ENCODE data around the gene TTYH3.

TTYH3 gene

GRCh38 chr7:2710286-2710655 lies 78.5 kb downstream of the TTYH3 start:
- H3K27ac ChIP-seq = no peak overlapping the region
- TF ChIP-seq ZFX (IDR thresholded peaks at IDR 0.05; ENCODE audit: borderline replicate concordance) (no peak), CTCF (IDR thresholded peaks at IDR 0.05) (no peak)

GRCh38 chr7:2710901-2711551 lies 79.2 kb downstream of the TTYH3 start:
- H3K27ac ChIP-seq = no peak overlapping the region
- no peak for TF ChIP-seq CTCF (IDR thresholded peaks at IDR 0.05)
- no peak for TF ChIP-seq ZFX (IDR thresholded peaks at IDR 0.05; ENCODE audit: borderline replicate concordance)

- H3K27ac ChIP-seq = no peak overlapping the region
Measured at GRCh38 chr7:2711895-2712675, 80.3 kb downstream of the TTYH3 start.

GRCh38 chr7:2713370-2713769 lies 81.6 kb downstream of the TTYH3 start:
- H3K27ac ChIP-seq = no peak overlapping the region
- no peak for TF ChIP-seq CTCF (IDR thresholded peaks at IDR 0.05)
- no peak for TF ChIP-seq ZFX (IDR thresholded peaks at IDR 0.05; ENCODE audit: borderline replicate concordance)

More at GRCh38 chr7:2711895-2712675, 80.3 kb downstream of the TTYH3 start:
- no peak for TF ChIP-seq CTCF (IDR thresholded peaks at IDR 0.05)
- no peak for TF ChIP-seq ZFX (IDR thresholded peaks at IDR 0.05; ENCODE audit: borderline replicate concordance)

- no peak overlapping the region for H3K27ac ChIP-seq
- TF ChIP-seq ZFX (IDR thresholded peaks at IDR 0.05; ENCODE audit: borderline replicate concordance) (no peak), CTCF (IDR thresholded peaks at IDR 0.05) (no peak)
Measured at GRCh38 chr7:2713978-2714377, 82.2 kb downstream of the TTYH3 start.

All from 22Rv1 (cell line).